Ureter (tissue), 1 donor: Measurements from ENCODE around the gene TSPYL4. TPM values are rescaled to one million over a fixed set of nuclear protein-coding genes. Genes with fewer than 3 reads are reported as not detected.
A peak's percentile ranks its signal among the peaks of the same experiment; 100 is the strongest.

Source experiments
- DNase-seq: peaks from one replicate; pipeline ENCODE4 v3.0.0-alpha.2; 2020; ENCODE audit warnings: low spot score
- total RNA-seq: library from RNA; stranded (reverse); gene quantifications from one replicate; pipeline ENCODE4 v1.2.4, GENCODE V29; 2023
- donor health status: DM: yes; HTN: yes; CAD: no.

The TSPYL4 gene
- total RNA-seq, 1 donor from 2014 or later, result 26.1 TPM

DNA sequence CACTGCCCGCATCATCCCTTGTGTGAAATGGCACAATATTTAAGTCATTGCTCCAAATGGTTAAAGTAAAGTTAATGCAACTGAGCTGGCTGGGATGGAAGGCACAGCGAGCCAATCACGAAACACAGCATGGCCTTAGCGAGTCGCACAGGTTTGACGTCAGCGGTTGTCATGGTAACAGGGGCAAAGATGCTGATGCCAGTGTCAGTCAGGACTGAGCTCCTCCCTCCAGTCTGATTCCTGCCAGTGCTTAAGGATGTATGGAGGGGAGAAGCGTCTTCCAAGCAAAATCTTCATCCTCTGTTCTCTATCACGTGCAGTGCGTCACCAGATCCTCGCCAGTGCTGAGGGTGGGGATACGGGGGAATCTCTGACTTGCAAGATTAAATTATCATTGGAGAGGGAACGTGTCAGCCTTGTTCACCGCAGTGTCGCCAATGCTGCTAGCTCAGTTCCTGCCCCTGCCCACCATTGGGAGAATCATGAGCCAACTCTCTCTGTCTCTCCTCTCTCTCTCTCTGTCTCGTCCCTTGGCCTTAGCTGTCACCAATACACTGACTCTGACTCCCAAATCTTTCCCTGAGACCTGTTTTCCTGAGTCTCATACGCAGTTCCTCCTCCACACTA, 24.5 kb downstream of the TSPYL4 start:
- peak; percentile 77 for DNase-seq

DNA sequence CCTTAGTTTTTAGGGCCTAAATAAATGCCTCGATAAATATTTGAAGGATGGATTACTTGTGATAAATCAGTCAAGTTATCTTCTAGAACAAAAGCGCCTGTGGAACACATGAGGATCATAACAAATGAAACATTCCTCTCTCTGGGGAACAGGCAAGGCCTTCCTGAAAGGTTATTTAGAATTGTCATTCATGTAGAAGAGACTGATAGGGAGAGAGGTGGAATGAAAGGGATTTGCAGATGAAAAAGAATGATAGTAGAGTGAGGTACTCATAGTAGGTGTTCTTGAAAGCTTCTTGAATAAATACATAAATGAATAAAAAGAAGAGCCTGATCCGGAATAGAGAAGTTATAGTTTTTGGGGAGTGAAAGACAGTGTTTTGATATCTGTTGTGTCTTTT, 30.5 kb downstream of the TSPYL4 start:
- DNase-seq, result no peak

DNA sequence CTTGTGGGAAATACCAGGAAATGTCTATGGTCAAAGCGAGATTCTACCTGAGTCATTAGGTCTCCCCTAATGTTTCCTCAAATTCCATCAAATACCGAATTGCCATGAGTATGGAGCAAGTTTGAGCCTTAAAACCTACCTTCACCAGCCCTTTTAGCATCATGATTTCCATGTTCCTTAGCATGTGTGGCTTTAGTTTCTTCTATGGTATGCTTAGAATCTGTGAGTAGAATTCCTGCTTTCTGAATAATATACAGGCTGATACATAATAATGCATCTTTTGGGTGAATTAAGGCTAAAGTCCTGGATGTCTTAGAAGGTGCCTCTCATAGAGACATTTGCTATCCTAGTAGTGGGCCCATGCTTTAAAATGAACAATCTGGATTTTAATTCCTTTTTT, 32.0 kb downstream of the TSPYL4 start:
- no peak for DNase-seq

DNA sequence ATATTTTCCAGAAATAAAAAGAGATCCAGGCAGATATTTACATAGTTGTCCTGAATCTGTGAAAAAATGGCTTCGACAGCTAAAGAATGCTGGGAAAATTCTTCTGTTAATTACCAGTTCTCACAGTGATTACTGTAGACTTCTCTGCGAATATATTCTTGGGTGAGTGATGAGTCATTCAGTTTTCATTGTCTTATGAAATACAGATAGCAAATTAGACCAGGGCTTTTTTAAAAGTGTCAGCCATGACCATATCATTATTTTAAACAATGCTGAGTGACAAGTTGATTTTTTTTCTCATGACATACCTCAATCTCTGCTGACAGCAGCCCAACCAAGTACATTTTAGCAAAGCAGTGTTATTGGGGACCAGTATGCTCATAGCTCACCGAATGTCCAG, 32.8 kb downstream of the TSPYL4 start:
- no peak for DNase-seq

DNA sequence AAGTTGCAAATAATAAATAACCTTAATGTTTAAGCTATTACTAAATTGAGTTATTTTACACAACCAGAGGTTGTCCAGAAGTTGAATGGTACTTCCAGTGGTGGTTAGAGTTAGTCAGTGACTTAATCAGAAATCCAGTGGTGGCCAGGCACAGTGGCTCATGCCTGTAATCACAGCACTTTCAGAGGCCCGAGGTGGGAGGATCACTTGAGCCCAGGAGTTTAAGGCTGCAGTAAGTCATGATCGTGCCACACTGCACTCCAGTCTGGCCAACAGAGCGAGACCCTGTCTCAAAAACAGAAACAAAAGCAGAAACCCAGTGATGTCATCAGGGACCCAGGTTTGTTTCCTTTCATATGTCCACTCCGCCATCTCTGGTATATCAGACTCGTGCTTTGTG, 35.0 kb downstream of the TSPYL4 start:
- no peak for DNase-seq

DNA sequence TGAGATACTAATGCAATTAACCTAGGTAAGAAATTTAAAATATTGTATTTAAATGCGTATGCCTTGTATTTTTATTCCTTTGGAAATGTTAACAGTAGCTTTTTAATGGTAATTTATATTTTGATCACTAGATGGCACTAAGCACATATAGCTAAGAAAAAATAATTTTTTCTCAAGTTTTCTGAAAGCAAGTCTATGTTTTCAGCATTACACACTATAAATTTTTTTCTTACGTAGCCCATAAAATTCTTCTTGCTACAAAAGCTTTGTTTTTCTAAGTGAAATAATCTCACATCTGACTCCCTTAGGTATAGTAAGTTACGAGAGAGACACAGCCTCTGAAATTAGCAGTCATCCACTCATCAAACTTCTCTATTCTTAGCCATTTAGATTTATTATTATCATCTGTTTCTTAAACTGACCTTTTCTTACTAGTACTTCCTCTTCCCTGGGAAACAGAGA, 35.7 kb downstream of the TSPYL4 start:
- no peak for DNase-seq

DNA sequence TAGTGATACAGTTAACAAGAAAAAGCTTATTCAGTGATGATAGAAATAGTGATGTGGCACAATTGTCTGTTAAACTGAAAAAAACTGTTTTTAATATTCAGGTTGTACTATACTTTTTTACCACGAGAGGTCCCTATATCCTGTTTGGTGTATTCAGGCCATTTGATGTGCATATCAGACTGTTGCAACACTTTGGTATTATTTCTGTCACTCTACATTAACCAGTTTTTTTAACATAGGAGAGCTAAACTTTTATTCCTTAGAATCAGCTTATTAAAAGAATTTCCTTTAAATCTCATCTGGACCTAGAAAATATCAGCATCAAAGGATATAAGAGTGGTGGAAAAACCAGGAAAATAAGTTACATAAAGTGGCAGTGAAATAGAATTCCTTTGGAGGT, 36.8 kb downstream of the TSPYL4 start:
- no peak for DNase-seq

DNA sequence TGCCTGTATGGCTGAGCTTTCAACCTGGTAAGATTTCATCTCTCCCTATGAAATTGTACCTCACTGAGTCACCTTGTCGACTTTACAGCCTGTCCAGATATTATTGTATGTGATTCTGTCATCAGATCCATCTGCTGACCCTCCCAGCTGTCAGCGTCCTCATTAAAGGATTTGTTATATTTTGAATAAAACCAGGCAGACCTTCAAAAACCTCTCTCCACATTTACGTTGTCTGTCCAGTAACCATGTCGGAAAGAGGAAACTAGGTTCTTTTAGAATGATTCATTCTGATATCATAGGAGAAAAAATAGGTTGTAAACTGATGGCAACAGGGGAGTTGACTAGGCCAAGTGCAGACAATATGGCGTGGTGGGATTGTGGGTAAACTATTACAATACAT, 38.5 kb downstream of the TSPYL4 start:
- DNase-seq, result no peak

DNA sequence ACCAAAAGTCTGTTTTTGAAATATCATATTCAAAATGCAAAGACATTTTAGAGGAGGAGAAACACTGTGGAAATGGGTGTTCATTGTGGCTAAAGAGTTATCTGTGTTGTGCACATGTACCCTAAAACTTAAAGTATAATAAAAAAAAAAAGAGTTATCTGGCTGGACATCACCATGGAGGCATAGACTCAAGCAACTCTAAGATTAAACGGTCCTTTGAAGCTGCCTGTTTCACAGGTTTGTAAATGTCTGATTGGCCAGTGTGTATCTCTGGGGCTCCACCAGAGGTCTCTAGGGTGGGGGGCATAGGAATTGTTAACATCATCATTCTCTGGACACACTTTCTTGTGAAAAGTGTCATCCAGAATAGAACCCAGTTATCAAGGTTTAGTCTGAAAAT, 39.2 kb downstream of the TSPYL4 start:
- no peak for DNase-seq

DNA sequence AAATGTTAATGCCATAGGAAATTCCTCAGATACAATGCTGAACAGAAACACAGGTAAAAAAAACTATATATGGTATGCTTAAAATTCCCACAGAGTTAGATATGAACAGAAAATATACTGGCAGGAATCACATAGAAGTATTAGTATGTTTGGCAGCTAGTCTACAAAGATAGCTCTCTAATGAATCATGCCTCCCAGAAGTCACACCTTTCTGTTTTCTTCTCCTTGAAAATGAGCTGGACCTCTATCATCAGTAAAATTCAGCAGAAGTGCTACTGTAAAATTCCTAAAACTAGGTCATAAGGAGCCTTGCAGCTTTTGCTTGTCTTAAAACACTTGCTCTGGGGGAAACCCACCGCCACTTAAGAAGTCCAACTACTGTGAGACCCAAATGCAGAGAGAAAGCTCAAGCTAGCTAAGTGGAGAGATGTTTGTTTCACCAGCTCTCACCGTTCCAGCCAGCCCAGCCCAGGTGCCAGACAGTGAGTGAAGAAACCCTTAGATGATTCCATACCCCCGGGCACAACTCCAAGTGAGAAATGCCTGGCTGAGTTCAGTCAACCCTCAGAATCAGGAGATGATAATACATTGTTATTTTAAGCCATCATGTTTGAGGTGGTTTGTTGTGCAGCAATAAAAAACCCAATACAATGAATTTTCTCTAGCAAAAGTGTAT, 43.0 kb downstream of the TSPYL4 start:
- no peak for DNase-seq

DNA sequence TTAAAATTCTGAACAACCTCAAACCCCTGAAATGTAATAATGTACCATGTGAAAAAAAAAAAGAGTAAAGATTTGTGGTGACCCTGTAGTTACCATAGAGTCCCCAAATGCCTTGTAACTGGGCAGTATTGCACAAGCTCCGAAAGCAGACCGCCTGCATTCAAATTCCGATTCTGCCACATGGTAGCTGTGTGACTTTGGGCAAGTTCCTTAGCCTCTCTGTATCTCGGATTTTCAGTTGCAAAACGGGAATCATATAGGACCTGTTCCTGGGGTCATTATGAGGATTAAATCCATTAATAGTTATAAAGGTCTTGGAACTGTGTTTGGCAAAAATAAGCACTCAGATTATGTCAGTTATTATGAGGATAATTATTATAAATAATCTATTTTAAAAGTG, 43.6 kb downstream of the TSPYL4 start:
- no peak for DNase-seq

DNA sequence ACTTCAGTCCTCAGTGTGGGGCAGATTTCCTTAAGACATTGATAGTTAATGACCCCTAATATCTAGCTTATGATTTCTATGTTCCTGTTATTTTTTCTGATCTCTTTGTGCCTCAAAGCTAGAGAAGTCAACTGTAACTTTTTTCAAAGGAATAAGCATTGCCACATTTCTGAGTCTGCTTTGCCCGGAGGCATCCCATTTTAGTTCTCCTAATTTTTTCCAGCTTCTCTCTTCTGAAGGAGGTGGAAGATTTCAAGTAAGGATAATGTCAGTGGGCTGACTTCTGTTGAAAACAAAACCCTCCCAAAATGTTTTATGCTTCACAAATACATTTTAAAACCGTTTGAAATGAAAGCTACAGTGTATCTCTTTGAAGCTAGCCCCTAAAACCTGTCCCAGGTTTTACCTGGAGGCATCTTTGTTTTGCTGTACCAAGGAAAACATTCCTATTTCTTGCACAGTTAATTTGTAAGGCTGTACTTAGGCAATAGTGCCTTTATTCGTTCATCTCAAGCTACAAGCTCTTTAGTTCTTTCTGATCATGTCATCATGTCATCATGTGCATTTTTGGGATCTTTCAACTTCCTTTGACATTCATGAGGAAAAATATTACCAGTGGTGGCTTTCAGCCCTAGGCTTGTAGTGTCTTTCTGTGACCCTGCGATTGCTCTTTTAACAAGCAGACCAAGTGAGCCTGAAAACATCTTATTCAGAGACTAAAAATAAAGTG, 45.7 kb downstream of the TSPYL4 start:
- no peak for DNase-seq

DNA sequence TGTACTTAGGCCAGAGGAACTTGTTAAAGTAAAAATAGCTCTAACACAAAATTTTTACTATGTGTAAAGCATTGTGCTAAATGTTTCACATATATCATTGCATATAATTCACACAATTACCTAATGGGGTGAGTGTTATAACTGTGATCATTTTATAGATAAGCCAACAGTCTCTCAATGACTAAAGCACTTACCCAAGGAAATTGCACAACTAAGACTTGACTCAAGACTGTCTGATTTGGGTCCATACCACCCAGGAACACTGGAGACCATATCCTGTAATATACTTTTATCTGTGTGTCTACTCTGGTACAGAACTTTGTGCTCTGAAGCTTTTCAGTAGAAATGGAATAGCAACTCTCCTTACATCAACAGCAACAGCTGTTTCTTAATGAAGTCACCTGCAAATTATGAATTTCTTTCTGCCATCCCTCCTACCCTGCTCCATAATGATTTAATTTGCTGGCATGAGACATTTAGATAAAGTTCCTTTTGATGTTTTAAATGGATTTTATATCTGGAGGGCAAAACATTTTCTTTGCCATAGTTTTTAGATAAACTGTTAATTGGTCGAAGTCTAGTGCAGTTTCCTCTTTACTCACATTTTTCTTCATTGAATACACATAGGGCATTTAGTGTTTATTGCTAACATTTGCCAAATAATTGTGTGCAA, 47.5 kb downstream of the TSPYL4 start:
- no peak for DNase-seq

DNA sequence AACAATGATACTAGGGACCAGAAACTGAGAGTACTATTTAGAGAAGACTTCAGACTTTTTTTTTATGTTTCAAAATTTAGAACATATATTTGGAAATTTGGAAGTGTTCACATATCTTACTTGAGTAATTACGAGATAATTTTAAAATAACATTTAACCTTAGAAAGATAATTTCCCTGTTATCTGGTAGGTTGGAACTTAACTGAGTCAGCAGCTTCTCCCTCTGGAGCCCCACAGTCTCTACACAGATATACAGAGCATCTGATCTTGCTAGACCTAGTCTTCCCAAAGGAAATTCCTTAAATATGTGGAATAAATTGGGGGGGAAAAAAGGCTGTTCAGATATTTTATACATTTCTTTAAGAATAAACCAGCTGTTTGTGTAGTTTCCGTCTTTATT, 48.6 kb downstream of the TSPYL4 start:
- no peak for DNase-seq

DNA sequence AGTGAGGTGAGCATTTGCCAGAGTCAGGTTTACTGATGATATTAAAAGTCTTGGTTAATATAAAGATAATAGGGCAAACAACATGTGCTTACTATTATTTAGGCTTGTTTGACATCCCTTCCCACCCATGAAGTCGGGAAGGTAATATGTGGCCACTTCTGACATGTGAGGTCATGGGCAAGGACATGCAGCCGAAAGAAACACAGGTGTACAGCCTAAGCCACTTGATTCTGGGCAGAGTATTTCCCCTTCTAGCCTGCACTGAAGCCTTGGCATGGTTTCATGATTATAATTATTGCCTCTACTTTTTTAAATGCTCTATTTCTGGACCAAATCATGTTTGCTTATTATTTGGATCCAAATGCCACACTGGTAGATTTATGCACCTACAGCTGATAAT, 52.3 kb downstream of the TSPYL4 start:
- no peak for DNase-seq

DNA sequence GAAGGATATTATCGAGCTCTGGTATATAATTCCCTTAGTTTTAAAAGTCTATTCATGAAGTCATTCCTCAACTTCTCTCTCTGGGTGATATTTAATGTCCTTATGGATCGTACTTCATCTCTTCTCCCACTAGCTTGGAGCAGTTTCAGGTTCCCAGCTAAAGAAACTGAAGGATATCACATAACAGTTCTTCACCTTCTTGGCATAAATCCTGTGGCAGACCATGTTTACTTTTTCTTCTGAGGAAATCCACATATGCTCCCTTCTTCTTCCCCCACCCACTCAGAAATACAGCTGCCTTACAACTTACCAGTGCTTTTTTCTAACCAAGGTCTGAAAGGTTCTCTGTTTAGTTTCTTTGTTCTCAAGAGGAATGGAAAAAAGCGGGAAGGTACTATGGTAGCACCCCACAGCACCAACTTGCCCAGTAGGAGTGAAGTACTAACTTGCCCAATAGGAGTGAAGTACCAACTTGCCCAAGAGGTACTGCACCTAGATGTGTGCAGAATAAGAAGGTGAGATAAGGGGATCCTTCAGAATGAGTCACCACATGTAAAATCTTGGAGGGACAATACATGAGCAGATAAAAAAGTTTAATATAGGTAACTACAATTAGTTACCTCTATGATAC, 53.1 kb downstream of the TSPYL4 start:
- no peak for DNase-seq

Other genes with a start within 250 kb of the TSPYL4 start
- 11.5 TPM for gene FRK, start 193.2 kb downstream of the TSPYL4 start, total RNA-seq
- 41.6 TPM for gene NT5DC1, start 153.2 kb downstream of the TSPYL4 start, total RNA-seq
- not detected for gene COL10A1, start 127.9 kb downstream of the TSPYL4 start, total RNA-seq
- gene TSPYL1, start 25.9 kb upstream of the TSPYL4 start, total RNA-seq, result 118 TPM
- gene DSE, start 116.9 kb upstream of the TSPYL4 start, total RNA-seq, result 43.9 TPM
- gene CALHM6, start 207.3 kb upstream of the TSPYL4 start, total RNA-seq, result 2.2 TPM